ENCODE data around the gene CLEC11A. TPM values are rescaled to one million over a fixed set of nuclear protein-coding genes. Genes with fewer than 3 reads are reported as not detected.
A peak's percentile ranks its signal among the peaks of the same experiment; 100 is the strongest.
"Not testable (repeated sequence)": the region's sequence is repeated elsewhere in the genome, so short reads cannot be mapped to it uniquely, and the experiment has no call there.

The CLEC11A gene
- total and polyA plus RNA-seq, 10 of the 15 experiments (the other 5 are each of a cell fraction or from before 2014, with no cell fraction given), result not detected

- TF ChIP-seq, protein P1, sequence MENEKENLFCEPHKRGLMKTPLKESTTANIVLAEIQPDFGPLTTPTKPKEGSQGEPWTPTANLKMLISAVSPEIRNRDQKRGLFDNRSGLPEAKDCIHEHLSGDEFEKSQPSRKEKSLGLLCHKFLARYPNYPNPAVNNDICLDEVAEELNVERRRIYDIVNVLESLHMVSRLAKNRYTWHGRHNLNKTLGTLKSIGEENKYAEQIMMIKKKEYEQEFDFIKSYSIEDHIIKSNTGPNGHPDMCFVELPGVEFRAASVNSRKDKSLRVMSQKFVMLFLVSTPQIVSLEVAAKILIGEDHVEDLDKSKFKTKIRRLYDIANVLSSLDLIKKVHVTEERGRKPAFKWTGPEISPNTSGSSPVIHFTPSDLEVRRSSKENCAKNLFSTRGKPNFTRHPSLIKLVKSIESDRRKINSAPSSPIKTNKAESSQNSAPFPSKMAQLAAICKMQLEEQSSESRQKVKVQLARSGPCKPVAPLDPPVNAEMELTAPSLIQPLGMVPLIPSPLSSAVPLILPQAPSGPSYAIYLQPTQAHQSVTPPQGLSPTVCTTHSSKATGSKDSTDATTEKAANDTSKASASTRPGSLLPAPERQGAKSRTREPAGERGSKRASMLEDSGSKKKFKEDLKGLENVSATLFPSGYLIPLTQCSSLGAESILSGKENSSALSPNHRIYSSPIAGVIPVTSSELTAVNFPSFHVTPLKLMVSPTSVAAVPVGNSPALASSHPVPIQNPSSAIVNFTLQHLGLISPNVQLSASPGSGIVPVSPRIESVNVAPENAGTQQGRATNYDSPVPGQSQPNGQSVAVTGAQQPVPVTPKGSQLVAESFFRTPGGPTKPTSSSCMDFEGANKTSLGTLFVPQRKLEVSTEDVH (IDR thresholded peaks at IDR 0.05; ENCODE audit: low read depth, partially characterized antibody), result no peak
- TF ChIP-seq USF1 (IDR thresholded peaks at IDR 0.05; ENCODE audit: borderline replicate concordance, extremely low read length, insufficient read depth, low read depth, low read length) (peak; percentile 53), GABPA (IDR thresholded peaks at IDR 0.05; ENCODE audit: low read depth) (no peak), LARP7 (IDR thresholded peaks at IDR 0.05) (no peak), NFYA (IDR thresholded peaks at IDR 0.05; ENCODE audit: borderline replicate concordance, low read depth, low read length) (no peak; the same call in 1 of the 2 replicates), POU2F2 (IDR thresholded peaks at IDR 0.05; ENCODE audit: borderline replicate concordance, low read depth, low read length) (no peak), NFYB (IDR thresholded peaks at IDR 0.05; ENCODE audit: insufficient read depth, low read depth, low read length) (peak; percentile 97)
These were observed 36.7 kb downstream of the CLEC11A start (continued) for GRCh38 chr19:50759886-50760285.

DNA sequence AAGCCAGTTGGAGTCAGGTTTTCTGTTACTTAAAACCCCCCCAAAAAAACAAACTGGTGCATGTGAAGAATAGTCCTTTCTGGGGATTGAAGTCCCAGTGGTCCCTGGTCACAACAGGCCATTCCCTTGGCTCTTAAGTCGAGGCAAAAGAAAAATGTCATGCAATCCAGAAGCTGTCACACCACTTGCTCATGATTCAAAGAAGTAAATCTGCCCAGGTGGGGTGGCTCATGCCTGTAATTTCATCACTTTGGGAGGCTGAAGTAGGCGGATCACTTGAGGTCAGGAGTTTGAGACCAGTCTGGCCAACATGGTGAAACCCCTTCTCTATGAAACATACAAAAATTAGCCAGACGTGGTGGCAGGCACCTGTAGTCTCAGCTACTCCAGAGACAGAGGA, 38.3 kb downstream of the CLEC11A start:
- H4K20me1 ChIP-seq (ENCODE audit: control insufficient read depth, insufficient read depth); H3K27ac ChIP-seq (ENCODE audit: control insufficient read depth, insufficient read depth); RAD21 ChIA-PET (ENCODE audit: unreplicated experiment); H3K79me2 ChIP-seq (ENCODE audit: control insufficient read depth, insufficient read depth, low read length); DNase-seq (ENCODE audit: low read depth, low spot score); ATAC-seq; intact Hi-C loops (cut with micrococcal nuclease; ENCODE audit: unreplicated experiment); in situ Hi-C loops (cut with MboI); H3K36me3 ChIP-seq (ENCODE audit: control insufficient read depth in 2 of 2, insufficient read depth in 2 of 2, low read length in 1 of 2); H3K4me3 ChIP-seq; POLR2A ChIA-PET; SMC1A ChIA-PET (ENCODE audit: uncharacterized antibody, unreplicated experiment); H3K9me3 ChIP-seq (replicated peaks; ENCODE audit: control insufficient read depth, insufficient read depth, low read length); CTCF ChIA-PET; H3K4me1 ChIP-seq (ENCODE audit: control insufficient read depth, insufficient read depth, low read length); BruUV-seq (replicated peaks); FAIRE-seq; H3K27me3 ChIP-seq (replicated peaks in 1 of 2; ENCODE audit: control insufficient read depth in 2 of 2, insufficient read depth in 2 of 2, low read length in 1 of 2); H2AFZ ChIP-seq (ENCODE audit: control insufficient read depth, low read depth, low read length); H3K4me2 ChIP-seq (ENCODE audit: control insufficient read depth, insufficient read depth); H3K9ac ChIP-seq (ENCODE audit: control insufficient read depth, insufficient read depth, low read length): not testable (repeated sequence)
- WGBS (ENCODE audit: insufficient coverage, insufficient replicate concordance, low lambda C conversion rate, missing lambda C conversion rate), result 12% methylated on average over 3 of the region's 3 CpGs

GRCh38 chr19:50763521-50763920, 40.4 kb downstream of the CLEC11A start:
- H3K4me3 ChIP-seq; H3K9me3 ChIP-seq (replicated peaks; ENCODE audit: control insufficient read depth, insufficient read depth, low read length); H4K20me1 ChIP-seq (ENCODE audit: control insufficient read depth, insufficient read depth); FAIRE-seq; CTCF ChIA-PET; H3K4me2 ChIP-seq (ENCODE audit: control insufficient read depth, insufficient read depth); BruUV-seq (replicated peaks); ATAC-seq; H3K27ac ChIP-seq (ENCODE audit: control insufficient read depth, insufficient read depth); RAD21 ChIA-PET (ENCODE audit: unreplicated experiment); H3K79me2 ChIP-seq (ENCODE audit: control insufficient read depth, insufficient read depth, low read length); H3K9ac ChIP-seq (ENCODE audit: control insufficient read depth, insufficient read depth, low read length); H3K4me1 ChIP-seq (ENCODE audit: control insufficient read depth, insufficient read depth, low read length); H3K36me3 ChIP-seq (ENCODE audit: control insufficient read depth in 2 of 2, insufficient read depth in 2 of 2, low read length in 1 of 2); intact Hi-C loops (cut with micrococcal nuclease; ENCODE audit: unreplicated experiment); H3K27me3 ChIP-seq (replicated peaks in 1 of 2; ENCODE audit: control insufficient read depth in 2 of 2, insufficient read depth in 2 of 2, low read length in 1 of 2); SMC1A ChIA-PET (ENCODE audit: uncharacterized antibody, unreplicated experiment); H2AFZ ChIP-seq (ENCODE audit: control insufficient read depth, low read depth, low read length); in situ Hi-C loops (cut with MboI); POLR2A ChIA-PET; DNase-seq (ENCODE audit: low read depth, low spot score): not testable (repeated sequence)
- 51% methylated on average over 12 of the region's 13 CpGs for WGBS (ENCODE audit: insufficient coverage, insufficient replicate concordance, low lambda C conversion rate, missing lambda C conversion rate)
